Esophagus (tissue), 2 donors: Measurements from ENCODE around the gene NSMF. TPM values are rescaled to one million over a fixed set of nuclear protein-coding genes. Genes with fewer than 3 reads are reported as not detected.

Source experiments
- H3K27ac ChIP-seq, 2 donors: one replicate each; pipeline ENCODE4 v1.5.1; 2013; ENCODE audit warnings: low read depth in 2 of 2, mild to moderate bottlenecking in 2 of 2, inconsistent platforms in 1 of 2, low read length in 1 of 2, moderate library complexity in 1 of 2
- H3K27me3 ChIP-seq, 2 donors: one replicate each; pipeline ENCODE4 v1.6.1; 2013; ENCODE audit warnings: low read length in 2 of 2, control low read depth in 1 of 2, mild to moderate bottlenecking in 1 of 2; ENCODE audit not compliant: insufficient read depth in 2 of 2, control insufficient read depth in 1 of 2
- H3K36me3 ChIP-seq, 2 donors: one replicate each; pipeline ENCODE4 v1.6.1; 2013; ENCODE audit warnings: low read length in 1 of 2; ENCODE audit not compliant: control insufficient read depth in 2 of 2, insufficient read depth in 2 of 2
- H3K4me1 ChIP-seq, 2 donors: one replicate each; pipeline ENCODE4 v1.6.1; 2013; ENCODE audit warnings: low read length in 1 of 2; ENCODE audit not compliant: control insufficient read depth in 2 of 2, insufficient read depth in 2 of 2
- H3K4me3 ChIP-seq, 2 donors: one replicate each; pipeline ENCODE4 v1.5.1; 2013; ENCODE audit warnings: low read length in 2 of 2, mild to moderate bottlenecking in 2 of 2, low read depth in 1 of 2, moderate library complexity in 1 of 2
- H3K9me3 ChIP-seq, 2 donors: one replicate each; pipeline ENCODE4 v1.6.1; 2013; ENCODE audit warnings: mild to moderate bottlenecking in 2 of 2, low read depth in 1 of 2, low read length in 1 of 2, moderate library complexity in 1 of 2; ENCODE audit not compliant: control insufficient read depth in 2 of 2, insufficient read depth in 1 of 2
- WGBS, 2 donors: extraction: QIAGEN DNeasy Blood & Tissue Kit; methylation state at CpG; one replicate each; pipeline ENCODE4 v1.1.7; 2013; 5-methylcytosine and 5-hydroxymethylcytosine counted together
- polyA plus RNA-seq, 2 donors: library from polyadenylated mRNA; stranded (reverse); fragments of 200-250 nt; gene quantifications; one replicate each; pipeline ENCODE4 v1.2.3, GENCODE V29; 2013
- donor health status: healthy with polysubstance abuse.
- donor health status: Bipolar disorder and iron deficiency.

The NSMF gene
- polyA plus RNA-seq, 2 donors, result 20.7 to 26.1 TPM

- Histone ChIP-seq H3K27ac (no peak overlapping the region), H3K4me3 (no peak overlapping the region), H3K4me1 (peaks cover 2 to 7% of the 10 kb centered on the region in 2 donors), H3K36me3 (peaks cover 0 to 3% of the 10 kb centered on the region in 2 donors), H3K9me3 (no peaks in the 10 kb centered on the region), H3K27me3 (no peaks in the 10 kb centered on the region)
- 82 to 90% methylated on average over 26 to 27 of the region's 27 CpGs for WGBS, 2 donors
These were observed 31.5 kb downstream of the NSMF start for GRCh38 chr9:137427454-137428310.

DNA sequence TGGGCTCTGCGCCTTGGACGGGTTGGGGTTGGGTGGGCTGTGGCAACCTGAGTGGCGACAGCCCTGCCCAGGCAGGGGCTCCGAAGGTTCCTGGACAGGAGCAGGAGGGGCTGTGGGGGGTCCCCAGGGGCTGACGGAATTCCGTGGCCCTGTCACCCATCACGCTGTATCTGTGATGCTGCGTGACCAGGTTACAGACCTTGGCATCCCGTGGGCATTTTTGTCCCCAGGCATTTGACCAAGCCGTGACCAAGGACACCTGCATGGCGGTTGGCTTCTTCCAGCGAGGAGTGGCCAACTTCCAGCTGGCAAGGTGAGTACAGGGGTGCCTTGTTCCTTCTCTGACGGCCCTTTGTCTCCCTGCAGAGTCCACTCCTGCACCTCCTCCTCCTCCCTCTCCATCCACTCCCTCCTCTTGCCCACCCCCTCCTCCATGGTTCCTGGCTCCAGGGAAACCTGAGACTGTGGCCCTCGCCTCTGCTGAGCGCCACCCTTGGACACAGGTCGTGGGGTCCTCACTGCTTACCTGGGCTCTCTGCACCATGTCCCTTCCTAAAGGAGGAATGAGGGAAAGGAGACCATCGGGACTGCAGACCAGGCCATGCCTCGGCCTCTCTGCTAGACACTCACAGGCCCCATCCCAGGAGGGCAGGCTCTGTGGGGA, 33.0 kb downstream of the NSMF start:
- Histone ChIP-seq H3K27ac (no peak overlapping the region), H3K4me1 (peaks cover 2 to 7% of the 10 kb centered on the region in 2 donors), H3K36me3 (peaks cover 0 to 3% of the 10 kb centered on the region in 2 donors), H3K9me3 (no peaks in the 10 kb centered on the region), H3K4me3 (no peak overlapping the region), H3K27me3 (no peaks in the 10 kb centered on the region)
- WGBS, 2 donors, result 83% methylated on average over 18 of the region's 18 CpGs

- H3K27me3 ChIP-seq, result no peaks in the 10 kb centered on the region
- H3K4me3 ChIP-seq, result peak overlapping the region; percentile 78 to 85
- peak overlapping the region; percentile 72 to 88 for H3K27ac ChIP-seq
- peaks cover 0 to 3% of the 10 kb centered on the region in 2 donors for H3K36me3 ChIP-seq
- H3K9me3 ChIP-seq, result no peaks in the 10 kb centered on the region
- peaks cover 2 to 7% of the 10 kb centered on the region in 2 donors for H3K4me1 ChIP-seq
- WGBS, 2 donors, result 9 to 11% methylated on average over 43 to 77 of the region's 77 CpGs
These were observed 35.4 kb downstream of the NSMF start for GRCh38 chr9:137423514-137424291.

DNA sequence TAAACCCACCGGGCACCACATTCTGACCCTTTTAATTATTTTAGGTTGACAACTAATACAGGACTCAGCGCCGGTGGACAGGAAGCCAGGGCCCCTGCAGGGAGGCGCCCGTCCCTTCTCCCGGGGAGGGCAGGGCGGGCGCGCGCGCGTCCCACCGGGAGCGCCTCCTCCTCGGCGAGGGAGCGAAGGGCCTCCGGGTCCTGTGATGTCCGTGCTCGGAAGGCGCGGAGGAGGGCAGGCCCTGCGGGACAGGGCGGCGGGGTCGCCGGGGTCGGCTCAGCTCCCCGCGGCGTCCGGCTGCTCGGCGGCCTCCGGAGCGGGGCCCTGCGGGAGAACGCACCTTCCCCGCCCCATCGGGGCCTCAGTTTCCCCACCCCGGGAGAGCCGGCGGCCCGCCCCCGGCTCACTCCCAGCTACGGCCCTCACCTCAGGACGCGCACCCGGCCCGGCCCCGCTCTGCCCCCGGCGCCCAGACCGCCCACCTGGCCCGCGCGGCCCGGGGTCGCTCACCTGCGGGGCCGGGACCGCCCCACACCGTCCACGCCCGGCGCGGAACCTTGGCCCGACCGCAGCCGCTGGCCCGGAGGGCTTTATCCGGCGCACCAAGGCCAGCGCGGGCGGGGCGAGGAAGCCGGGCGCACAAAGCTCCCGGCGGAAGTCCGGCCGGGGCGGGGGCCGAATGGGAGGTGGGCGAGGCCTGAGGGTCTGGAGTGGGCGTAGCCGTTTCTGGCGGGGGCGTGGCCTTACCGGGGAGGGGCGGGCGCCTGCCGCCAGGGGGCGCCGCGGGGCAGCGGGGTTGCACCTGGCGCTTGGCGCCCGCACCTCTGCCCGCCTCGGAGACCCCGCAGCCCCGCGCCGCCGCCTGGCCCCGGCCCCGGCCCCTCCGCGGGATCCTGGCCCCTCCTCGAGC, 36.3 kb downstream of the NSMF start, which contains the start of the genes EXD3 and NOXA1:
TSS of gene EXD3 (minus strand) at position 559 of the 910 bp plus-strand sequence. CDS start 27,805 bp downstream, outside the sequence.
TSS of gene NOXA1 (plus strand) at position 790 of the 910 bp plus-strand sequence. CDS start 137 bp downstream, outside the sequence.
- Histone ChIP-seq H3K4me3 (peak within 1 kb of the TSS; percentile 78 to 85), H3K27ac (peak within 1 kb of the TSS; percentile 72 to 88), H3K27me3 (no peaks in the 10 kb centered on the region), H3K9me3 (no peaks in the 10 kb centered on the region), H3K4me1 (peaks cover 2 to 7% of the 10 kb centered on the region in 2 donors), H3K36me3 (no peaks in the 10 kb centered on the region)
- 1% methylated on average over 51 to 113 of the region's 113 CpGs for WGBS, 2 donors

GRCh38 chr9:137421838-137422603, 37.1 kb downstream of the NSMF start:
- Histone ChIP-seq H3K27me3 (no peaks in the 10 kb centered on the region), H3K9me3 (no peaks in the 10 kb centered on the region), H3K4me3 (peak overlapping the region; percentile 70 to 85), H3K4me1 (peaks cover 2 to 7% of the 10 kb centered on the region in 2 donors), H3K36me3 (no peaks in the 10 kb centered on the region), H3K27ac (peak overlapping the region in 1 of 2 donors; percentile 77)
- WGBS, 2 donors, result 4 to 5% methylated on average over 11 of the region's 11 CpGs

- H3K9me3 ChIP-seq, result no peaks in the 10 kb centered on the region
- peak overlapping the region; percentile 12 to 32 for H3K4me3 ChIP-seq
- WGBS, 2 donors, result 80 to 87% methylated on average over 99 of the region's 99 CpGs
- no peaks in the 10 kb centered on the region for H3K36me3 ChIP-seq
- H3K27me3 ChIP-seq, result no peaks in the 10 kb centered on the region
- H3K27ac ChIP-seq, result no peak overlapping the region
- H3K4me1 ChIP-seq, result no peaks in the 10 kb centered on the region
These were observed 41.7 kb downstream of the NSMF start for GRCh38 chr9:137417161-137418021.

- peaks cover 0 to 4% of the 10 kb centered on the region in 2 donors for H3K4me1 ChIP-seq
These were observed 42.5 kb downstream of the NSMF start for GRCh38 chr9:137416563-137417151.

More at GRCh38 chr9:137416563-137417151, 42.5 kb downstream of the NSMF start:
- no peak overlapping the region for H3K4me3 ChIP-seq
- 88 to 90% methylated on average over 45 of the region's 45 CpGs for WGBS, 2 donors
- no peaks in the 10 kb centered on the region for H3K27me3 ChIP-seq
- no peaks in the 10 kb centered on the region for H3K36me3 ChIP-seq
- no peak overlapping the region for H3K27ac ChIP-seq
- H3K9me3 ChIP-seq, result no peaks in the 10 kb centered on the region
